ENCODE measurements around the gene NPDC1.

The NPDC1 gene

DNA sequence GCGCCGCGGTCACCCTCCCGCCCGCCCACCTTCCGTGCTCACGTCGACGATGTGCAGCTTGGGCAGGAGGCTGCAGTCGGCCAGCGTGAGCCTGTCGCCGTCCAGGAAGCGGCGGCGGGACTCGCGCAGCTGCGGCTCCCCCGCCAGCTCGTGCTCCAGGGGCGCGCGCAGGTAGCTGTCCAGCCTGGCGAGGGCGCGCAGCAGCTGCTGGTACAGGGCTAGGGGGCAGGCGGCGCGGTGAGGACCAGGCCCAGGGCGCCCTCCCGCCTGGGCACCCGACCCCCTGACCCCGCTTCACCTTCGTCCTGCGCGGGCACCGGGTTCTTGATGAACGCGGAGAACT, 51.1 kb downstream of the NPDC1 start:
- Histone ChIP-seq H3K36me3 (replicated peaks; ENCODE audit: low read depth, low read length) (peaks cover 7% of the 10 kb centered on the region), H3K4me3 (ENCODE audit: low read length) (no peak overlapping the region), H3K9me3 (ENCODE audit: insufficient read depth, low read length) (no peaks in the 10 kb centered on the region), H4K20me1 (ENCODE audit: insufficient read depth, low read length) (no peaks in the 10 kb centered on the region; the same call in 1 of the 2 replicates), H3K79me2 (ENCODE audit: low read length) (peaks cover 8% of the 10 kb centered on the region; the same call in 1 of the 2 replicates), H3K4me1 (ENCODE audit: low read length) (peaks cover 35% of the 10 kb centered on the region), H2AFZ (ENCODE audit: low read depth, low read length) (no peak overlapping the region), H3K27me3 (ENCODE audit: low read depth, low read length) (peaks cover 31% of the 10 kb centered on the region), H3K9ac (ENCODE audit: low read length) (no peak overlapping the region), H3K4me2 (ENCODE audit: low read length) (no peak overlapping the region), H3K27ac (ENCODE audit: low read length) (no peak overlapping the region)
- TF ChIP-seq EZH2phosphoT487 (IDR thresholded peaks at IDR 0.05; ENCODE audit: low read depth) = no peak
- TF ChIP-seq, protein P1, sequence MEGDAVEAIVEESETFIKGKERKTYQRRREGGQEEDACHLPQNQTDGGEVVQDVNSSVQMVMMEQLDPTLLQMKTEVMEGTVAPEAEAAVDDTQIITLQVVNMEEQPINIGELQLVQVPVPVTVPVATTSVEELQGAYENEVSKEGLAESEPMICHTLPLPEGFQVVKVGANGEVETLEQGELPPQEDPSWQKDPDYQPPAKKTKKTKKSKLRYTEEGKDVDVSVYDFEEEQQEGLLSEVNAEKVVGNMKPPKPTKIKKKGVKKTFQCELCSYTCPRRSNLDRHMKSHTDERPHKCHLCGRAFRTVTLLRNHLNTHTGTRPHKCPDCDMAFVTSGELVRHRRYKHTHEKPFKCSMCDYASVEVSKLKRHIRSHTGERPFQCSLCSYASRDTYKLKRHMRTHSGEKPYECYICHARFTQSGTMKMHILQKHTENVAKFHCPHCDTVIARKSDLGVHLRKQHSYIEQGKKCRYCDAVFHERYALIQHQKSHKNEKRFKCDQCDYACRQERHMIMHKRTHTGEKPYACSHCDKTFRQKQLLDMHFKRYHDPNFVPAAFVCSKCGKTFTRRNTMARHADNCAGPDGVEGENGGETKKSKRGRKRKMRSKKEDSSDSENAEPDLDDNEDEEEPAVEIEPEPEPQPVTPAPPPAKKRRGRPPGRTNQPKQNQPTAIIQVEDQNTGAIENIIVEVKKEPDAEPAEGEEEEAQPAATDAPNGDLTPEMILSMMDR (IDR thresholded peaks at IDR 0.05; ENCODE audit: low read depth, low read length) = no peak

DNA sequence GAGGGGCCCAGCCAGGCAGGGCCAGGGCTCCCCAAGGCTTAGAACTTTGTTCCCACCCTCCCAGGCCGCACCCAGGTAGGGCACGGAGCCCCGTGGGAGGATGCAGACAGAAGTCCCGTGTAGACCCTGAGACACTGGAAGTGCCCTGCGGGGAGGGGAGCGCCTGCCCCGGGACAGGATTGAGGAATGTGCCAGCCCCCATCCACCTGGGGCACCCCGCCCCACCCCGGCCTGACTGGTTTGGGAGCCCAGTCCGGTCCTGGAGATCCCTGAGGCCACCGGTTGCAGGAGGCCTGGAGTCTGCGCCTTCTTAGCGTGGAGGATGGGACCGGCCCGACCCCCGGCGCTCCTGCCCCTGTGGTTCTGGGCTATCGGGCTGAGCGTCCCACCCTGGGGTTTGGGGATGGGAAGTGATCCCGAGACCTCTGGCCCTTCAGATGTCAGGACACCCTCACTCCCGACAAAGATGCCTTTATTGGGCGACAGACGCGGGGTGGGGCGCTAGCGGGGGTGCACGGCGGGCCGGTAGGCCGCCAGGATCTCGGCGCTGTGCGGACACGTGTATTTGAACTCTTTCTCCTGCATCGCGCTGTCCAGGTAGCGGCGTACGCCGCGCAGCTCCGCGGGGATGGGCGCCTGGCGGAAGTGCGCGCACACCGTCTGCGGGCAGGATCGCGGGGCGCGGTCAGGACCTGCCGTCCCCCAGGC, 51.6 kb downstream of the NPDC1 start:
- peaks cover 8% of the 10 kb centered on the region; the same call in 1 of the 2 replicates for H3K79me2 ChIP-seq (ENCODE audit: low read length)
- H4K20me1 ChIP-seq (ENCODE audit: insufficient read depth, low read length) = no peaks in the 10 kb centered on the region; the same call in 1 of the 2 replicates
- no peak for TF ChIP-seq EZH2phosphoT487 (IDR thresholded peaks at IDR 0.05; ENCODE audit: low read depth)
- TF ChIP-seq, protein P1 (IDR thresholded peaks at IDR 0.05; ENCODE audit: low read depth, low read length) = no peak
- no peak overlapping the region for H2AFZ ChIP-seq (ENCODE audit: low read depth, low read length)
- peaks cover 30% of the 10 kb centered on the region for H3K4me1 ChIP-seq (ENCODE audit: low read length)
- H3K9ac ChIP-seq (ENCODE audit: low read length) = no peak overlapping the region
- H3K4me3 ChIP-seq (ENCODE audit: low read length) = no peak overlapping the region
- no peaks in the 10 kb centered on the region for H3K9me3 ChIP-seq (ENCODE audit: insufficient read depth, low read length)
- peaks cover 29% of the 10 kb centered on the region for H3K27me3 ChIP-seq (ENCODE audit: low read depth, low read length)
- H3K36me3 ChIP-seq (replicated peaks; ENCODE audit: low read depth, low read length) = peaks cover 7% of the 10 kb centered on the region
- no peak overlapping the region for H3K4me2 ChIP-seq (ENCODE audit: low read length)
- H3K27ac ChIP-seq (ENCODE audit: low read length) = no peak overlapping the region

DNA sequence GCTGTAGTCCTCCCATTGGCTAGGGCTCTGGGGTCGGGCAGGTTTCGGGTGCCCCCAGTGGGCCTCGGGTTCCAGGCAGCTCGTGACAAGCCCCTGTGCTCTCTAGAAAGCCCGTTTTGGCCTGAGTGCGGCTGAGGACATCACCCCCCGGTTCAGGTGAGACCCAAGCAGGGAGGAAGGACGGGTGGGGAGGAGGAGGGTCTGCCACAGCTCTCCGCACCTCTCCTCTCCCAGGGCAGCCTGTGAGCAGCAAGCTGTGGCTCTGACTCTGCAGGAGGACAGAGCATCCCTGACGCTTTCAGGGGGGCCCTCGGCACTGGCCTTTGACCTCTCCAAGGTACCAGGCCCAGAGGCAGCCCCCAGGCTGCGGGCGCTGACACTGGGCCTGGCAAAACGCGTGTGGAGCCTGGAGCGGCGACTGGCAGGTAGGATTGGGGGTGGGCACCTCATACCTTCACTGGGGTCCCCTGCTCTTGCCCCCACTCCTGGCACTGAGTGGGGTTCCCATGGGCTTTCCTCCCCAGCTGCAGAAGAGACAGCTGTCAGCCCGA, 53.1 kb downstream of the NPDC1 start:
- H4K20me1 ChIP-seq (ENCODE audit: insufficient read depth, low read length) = no peaks in the 10 kb centered on the region
- H3K36me3 ChIP-seq (replicated peaks; ENCODE audit: low read depth, low read length) = peaks cover 7% of the 10 kb centered on the region
- H3K4me3 ChIP-seq (ENCODE audit: low read length) = peak overlapping the region; percentile 87
- TF ChIP-seq EZH2phosphoT487 (IDR thresholded peaks at IDR 0.05; ENCODE audit: low read depth) = no peak
- TF ChIP-seq, protein P1 (IDR thresholded peaks at IDR 0.05; ENCODE audit: low read depth, low read length) = no peak
- no peak overlapping the region for H2AFZ ChIP-seq (ENCODE audit: low read depth, low read length)
- peak overlapping the region; percentile 72 for H3K9ac ChIP-seq (ENCODE audit: low read length)
- H3K4me1 ChIP-seq (ENCODE audit: low read length) = peaks cover 15% of the 10 kb centered on the region; the same call in 1 of the 2 replicates
- H3K27me3 ChIP-seq (ENCODE audit: low read depth, low read length) = peaks cover 15% of the 10 kb centered on the region
- H3K79me2 ChIP-seq (ENCODE audit: low read length) = peaks cover 8% of the 10 kb centered on the region; the same call in 1 of the 2 replicates
- H3K27ac ChIP-seq (ENCODE audit: low read length) = peak overlapping the region; percentile 70
- no peaks in the 10 kb centered on the region for H3K9me3 ChIP-seq (ENCODE audit: insufficient read depth, low read length)
- H3K4me2 ChIP-seq (ENCODE audit: low read length) = peak overlapping the region; percentile 96

DNA sequence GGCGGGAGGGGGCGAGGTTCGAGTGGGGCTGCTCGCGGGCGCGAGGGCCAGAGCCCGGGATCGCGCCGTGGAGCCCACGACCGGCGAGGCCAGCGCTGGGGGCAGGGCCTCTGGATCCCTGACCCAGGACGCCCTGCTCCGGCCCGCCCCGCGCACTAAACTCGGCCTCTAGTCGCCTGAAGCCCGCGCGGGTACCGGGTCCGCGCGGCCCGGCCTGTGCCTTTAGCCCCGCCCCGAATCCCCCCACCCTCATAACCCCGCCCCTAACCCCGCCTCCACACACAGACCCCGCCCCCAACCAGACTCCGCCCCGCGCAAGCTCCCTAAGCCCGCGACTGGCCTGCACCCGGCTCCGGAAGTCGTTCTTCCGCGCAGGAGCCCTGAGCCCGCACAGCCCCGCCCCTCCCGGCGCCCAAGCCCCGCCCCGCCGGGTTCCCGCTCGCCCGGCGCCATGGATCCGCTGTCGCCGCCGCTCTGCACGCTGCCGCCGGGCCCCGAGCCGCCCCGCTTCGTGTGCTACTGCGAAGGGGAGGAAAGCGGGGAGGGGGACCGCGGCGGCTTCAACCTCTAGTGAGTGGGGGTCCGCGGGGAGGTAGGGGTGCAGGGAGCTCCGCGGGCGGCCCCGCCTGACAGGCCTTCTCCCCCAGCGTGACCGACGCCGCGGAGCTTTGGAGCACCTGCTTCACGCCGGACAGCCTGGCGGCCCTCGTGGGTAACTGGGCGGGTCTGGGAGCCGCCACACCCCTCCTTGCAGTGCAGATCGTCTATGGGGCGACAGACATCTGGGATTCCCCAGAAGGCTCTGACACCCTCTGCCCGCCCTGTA, 53.8 kb downstream of the NPDC1 start, which contains the start of gene PAXX:
TSS of gene PAXX (plus strand) at position 430 of the 826 bp plus-strand sequence. CDS start at position 452, 22 bp downstream.
- Histone ChIP-seq H3K9ac (ENCODE audit: low read length) (peak within 1 kb of the TSS; percentile 72), H3K79me2 (ENCODE audit: low read length) (peaks cover 8% of the 10 kb centered on the region; the same call in 1 of the 2 replicates), H3K4me1 (ENCODE audit: low read length) (peaks cover 10% of the 10 kb centered on the region; the same call in 1 of the 2 replicates), H2AFZ (ENCODE audit: low read depth, low read length) (0 out of 2 replicates have a peak within 1 kb of the TSS, but pooled peaks have one; percentile 71), H3K36me3 (replicated peaks; ENCODE audit: low read depth, low read length) (peaks cover 7% of the 10 kb centered on the region), H3K27ac (ENCODE audit: low read length) (peak within 1 kb of the TSS; percentile 70), H4K20me1 (ENCODE audit: insufficient read depth, low read length) (no peaks in the 10 kb centered on the region), H3K27me3 (ENCODE audit: low read depth, low read length) (peaks cover 8% of the 10 kb centered on the region), H3K4me2 (ENCODE audit: low read length) (peak within 1 kb of the TSS; percentile 96), H3K4me3 (ENCODE audit: low read length) (peak within 1 kb of the TSS; percentile 87), H3K9me3 (ENCODE audit: insufficient read depth, low read length) (no peaks in the 10 kb centered on the region)
- TF ChIP-seq, protein P1 (IDR thresholded peaks at IDR 0.05; ENCODE audit: low read depth, low read length) = no peak
- no peak for TF ChIP-seq EZH2phosphoT487 (IDR thresholded peaks at IDR 0.05; ENCODE audit: low read depth)
